ENCODE data around the gene KCNQ2. TPM values are rescaled to one million over a fixed set of nuclear protein-coding genes. Genes with fewer than 3 reads are reported as not detected.
A peak's percentile ranks its signal among the peaks of the same experiment; 100 is the strongest.

KCNQ2 gene
- total RNA-seq, 1 experiment from 2014 or later, result 6.2 TPM

GRCh38 chr20:63449796-63450730, 22.4 kb downstream of the KCNQ2 start:
- DNase-seq (ENCODE audit: low read depth, low spot score), result no peak
- in situ Hi-C loops (cut with HindIII; ENCODE audit: low pct_unique_long_range_greater_than_20kb, low sequenced_read_pairs), result no loop called here

GRCh38 chr20:63449025-63449424, 23.4 kb downstream of the KCNQ2 start:
- no peak for DNase-seq (ENCODE audit: low read depth, low spot score)
- in situ Hi-C loops (cut with HindIII; ENCODE audit: low pct_unique_long_range_greater_than_20kb, low sequenced_read_pairs), result no loop called here

GRCh38 chr20:63448031-63448430, 24.4 kb downstream of the KCNQ2 start:
- in situ Hi-C loops (cut with HindIII; ENCODE audit: low pct_unique_long_range_greater_than_20kb, low sequenced_read_pairs), result no loop called here
- no peak for DNase-seq (ENCODE audit: low read depth, low spot score)

GRCh38 chr20:63447320-63447719, 25.1 kb downstream of the KCNQ2 start:
- no peak for DNase-seq (ENCODE audit: low read depth, low spot score)
- in situ Hi-C loops (cut with HindIII; ENCODE audit: low pct_unique_long_range_greater_than_20kb, low sequenced_read_pairs), result no loop called here

GRCh38 chr20:63446216-63447024, 26.0 kb downstream of the KCNQ2 start:
- in situ Hi-C loops (cut with HindIII; ENCODE audit: low pct_unique_long_range_greater_than_20kb, low sequenced_read_pairs), result no loop called here
- no peak for DNase-seq (ENCODE audit: low read depth, low spot score)

- DNase-seq (ENCODE audit: low read depth, low spot score), result no peak
- in situ Hi-C loops (cut with HindIII; ENCODE audit: low pct_unique_long_range_greater_than_20kb, low sequenced_read_pairs), result no loop called here
These were observed 27.2 kb downstream of the KCNQ2 start for GRCh38 chr20:63445075-63445734.

- no peak for DNase-seq (ENCODE audit: low read depth, low spot score)
These were observed 27.9 kb downstream of the KCNQ2 start for GRCh38 chr20:63444548-63444947.

GRCh38 chr20:63443606-63444395, 28.7 kb downstream of the KCNQ2 start:
- in situ Hi-C loops (cut with HindIII; ENCODE audit: low pct_unique_long_range_greater_than_20kb, low sequenced_read_pairs), result no loop called here

More at GRCh38 chr20:63444548-63444947, 27.9 kb downstream of the KCNQ2 start:
- in situ Hi-C loops (cut with HindIII; ENCODE audit: low pct_unique_long_range_greater_than_20kb, low sequenced_read_pairs), result no loop called here

GRCh38 chr20:63442100-63442493, 30.4 kb downstream of the KCNQ2 start:
- DNase-seq (ENCODE audit: low read depth, low spot score), result peak; percentile 77
- in situ Hi-C loops (cut with HindIII; ENCODE audit: low pct_unique_long_range_greater_than_20kb, low sequenced_read_pairs), result no loop called here

More at GRCh38 chr20:63443606-63444395, 28.7 kb downstream of the KCNQ2 start:
- DNase-seq (ENCODE audit: low read depth, low spot score), result no peak

GRCh38 chr20:63441136-63442099, 31.0 kb downstream of the KCNQ2 start:
- in situ Hi-C loops (cut with HindIII; ENCODE audit: low pct_unique_long_range_greater_than_20kb, low sequenced_read_pairs), result no loop called here
- no peak for DNase-seq (ENCODE audit: low read depth, low spot score)

- DNase-seq (ENCODE audit: low read depth, low spot score), result no peak
- in situ Hi-C loops (cut with HindIII; ENCODE audit: low pct_unique_long_range_greater_than_20kb, low sequenced_read_pairs), result no loop called here
These were observed 32.0 kb downstream of the KCNQ2 start for GRCh38 chr20:63440366-63440955.

GRCh38 chr20:63439866-63440265, 32.6 kb downstream of the KCNQ2 start:
- no peak for DNase-seq (ENCODE audit: low read depth, low spot score)
- in situ Hi-C loops (cut with HindIII; ENCODE audit: low pct_unique_long_range_greater_than_20kb, low sequenced_read_pairs), result no loop called here

GRCh38 chr20:63438121-63438520, 34.3 kb downstream of the KCNQ2 start:
- DNase-seq (ENCODE audit: low read depth, low spot score), result no peak
- in situ Hi-C loops (cut with HindIII; ENCODE audit: low pct_unique_long_range_greater_than_20kb, low sequenced_read_pairs), result no loop called here

- no peak for DNase-seq (ENCODE audit: low read depth, low spot score)
- in situ Hi-C loops (cut with HindIII; ENCODE audit: low pct_unique_long_range_greater_than_20kb, low sequenced_read_pairs), result no loop called here
These were observed 36.9 kb downstream of the KCNQ2 start for GRCh38 chr20:63435552-63435951.

- in situ Hi-C loops (cut with HindIII; ENCODE audit: low pct_unique_long_range_greater_than_20kb, low sequenced_read_pairs), result no loop called here
These were observed 37.7 kb downstream of the KCNQ2 start for GRCh38 chr20:63434599-63435378.

More at GRCh38 chr20:63434599-63435378, 37.7 kb downstream of the KCNQ2 start:
- DNase-seq (ENCODE audit: low read depth, low spot score), result peak; percentile 86
